Suprapubic skin (tissue), 3 donors: Measurements from ENCODE around the gene SKAP1.

Experiments
- CTCF ChIP-seq, 2 donors: fragments of 200-600 bp in 1 of 2; fragments of 450-650 bp in 1 of 2; sonication (generic) in 1 of 2; IDR thresholded peaks; one replicate each; pipeline ENCODE4 v1.5.1; 2016 to 2019; ENCODE audit warnings: antibody characterized with exemption in 2 of 2, mild to moderate bottlenecking in 1 of 2, moderate library complexity in 1 of 2
- EP300 ChIP-seq: sonication (generic); formaldehyde crosslinking; IDR thresholded peaks from one replicate; pipeline ENCODE4 v1.6.1; 2017; ENCODE audit warnings: antibody characterized with exemption
- POLR2A ChIP-seq, 2 donors: fragments of 450-650 bp; IDR thresholded peaks; one replicate each; pipeline ENCODE4 v1.6.1; 2017; ENCODE audit warnings: antibody characterized with exemption in 2 of 2, mild to moderate bottlenecking in 2 of 2, moderate library complexity in 2 of 2

- no peak for TF ChIP-seq EP300
- no peak for TF ChIP-seq CTCF (IDR thresholded peaks at IDR 0.05)
- no peak for TF ChIP-seq POLR2A (IDR thresholded peaks at IDR 0.05)
Observed at GRCh38 chr17:48432820-48433775, 3.1 kb upstream of the SKAP1 start.
